ENCODE results near the gene TVP23A.
"Not testable (repeated sequence)": the region's sequence is repeated elsewhere in the genome, so short reads cannot be mapped to it uniquely, and the experiment has no call there.

TVP23A gene

DNA sequence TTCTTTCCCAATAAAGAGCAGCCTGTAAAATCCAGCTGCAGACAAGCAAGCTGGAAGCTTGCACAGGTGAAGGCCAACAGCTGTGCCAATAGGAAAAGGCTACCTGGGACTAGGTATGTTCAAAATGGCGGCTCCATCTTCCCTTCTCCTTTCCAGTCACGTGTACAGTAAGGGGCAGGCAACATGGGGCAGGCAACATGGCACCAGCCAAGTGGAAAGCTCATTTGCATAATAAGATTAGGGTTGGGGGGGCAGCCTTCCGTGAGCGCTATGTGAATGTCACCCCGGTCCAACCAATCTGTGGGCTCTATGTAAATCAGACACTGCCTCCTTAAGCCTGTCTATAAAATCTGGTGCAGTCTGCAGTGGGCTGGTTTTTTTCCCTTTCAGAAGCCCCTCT is 31.3 kb downstream of the TVP23A start:
- no peaks in the 10 kb centered on the region for H3K36me3 ChIP-seq (replicated peaks; ENCODE audit: insufficient read depth, low read length)
- H3F3A ChIP-seq (ENCODE audit: insufficient read depth, low read length) = no peaks in the 10 kb centered on the region
- TF ChIP-seq EZH2phosphoT487 (IDR thresholded peaks at IDR 0.05; ENCODE audit: low read length) (no peak), EZH2 (optimal IDR thresholded peaks at IDR 0.05; ENCODE audit: low read depth, low read length) (no peak)
- TF ChIP-seq, protein P1, sequence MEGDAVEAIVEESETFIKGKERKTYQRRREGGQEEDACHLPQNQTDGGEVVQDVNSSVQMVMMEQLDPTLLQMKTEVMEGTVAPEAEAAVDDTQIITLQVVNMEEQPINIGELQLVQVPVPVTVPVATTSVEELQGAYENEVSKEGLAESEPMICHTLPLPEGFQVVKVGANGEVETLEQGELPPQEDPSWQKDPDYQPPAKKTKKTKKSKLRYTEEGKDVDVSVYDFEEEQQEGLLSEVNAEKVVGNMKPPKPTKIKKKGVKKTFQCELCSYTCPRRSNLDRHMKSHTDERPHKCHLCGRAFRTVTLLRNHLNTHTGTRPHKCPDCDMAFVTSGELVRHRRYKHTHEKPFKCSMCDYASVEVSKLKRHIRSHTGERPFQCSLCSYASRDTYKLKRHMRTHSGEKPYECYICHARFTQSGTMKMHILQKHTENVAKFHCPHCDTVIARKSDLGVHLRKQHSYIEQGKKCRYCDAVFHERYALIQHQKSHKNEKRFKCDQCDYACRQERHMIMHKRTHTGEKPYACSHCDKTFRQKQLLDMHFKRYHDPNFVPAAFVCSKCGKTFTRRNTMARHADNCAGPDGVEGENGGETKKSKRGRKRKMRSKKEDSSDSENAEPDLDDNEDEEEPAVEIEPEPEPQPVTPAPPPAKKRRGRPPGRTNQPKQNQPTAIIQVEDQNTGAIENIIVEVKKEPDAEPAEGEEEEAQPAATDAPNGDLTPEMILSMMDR (IDR thresholded peaks at IDR 0.05; ENCODE audit: low read length) = no peak
- H3K9me2 ChIP-seq (replicated peaks; ENCODE audit: insufficient read depth, low read length) = no peaks in the 10 kb centered on the region
- no peak overlapping the region for H2AFZ ChIP-seq (ENCODE audit: low read length)
- H3K4me1 ChIP-seq (ENCODE audit: low read length) = no peaks in the 10 kb centered on the region
- H3K27ac ChIP-seq (ENCODE audit: low read length) = no peak overlapping the region
- no peaks in the 10 kb centered on the region for H3K27me3 ChIP-seq (replicated peaks; ENCODE audit: insufficient read depth, low read length)
- no peaks in the 10 kb centered on the region for H3K9me3 ChIP-seq (replicated peaks; ENCODE audit: insufficient read depth, low read length)
- no peak overlapping the region for H3K4me3 ChIP-seq (ENCODE audit: low read length)
- no peak for DNase-seq
- no peaks in the 10 kb centered on the region for H4K20me1 ChIP-seq (ENCODE audit: insufficient read depth, low read length)
- H3K9ac ChIP-seq (ENCODE audit: low read length) = no peak overlapping the region
- no peaks in the 10 kb centered on the region for H3K79me2 ChIP-seq (ENCODE audit: low read length)
- H3K4me2 ChIP-seq (ENCODE audit: low read depth, low read length) = no peak overlapping the region

DNA sequence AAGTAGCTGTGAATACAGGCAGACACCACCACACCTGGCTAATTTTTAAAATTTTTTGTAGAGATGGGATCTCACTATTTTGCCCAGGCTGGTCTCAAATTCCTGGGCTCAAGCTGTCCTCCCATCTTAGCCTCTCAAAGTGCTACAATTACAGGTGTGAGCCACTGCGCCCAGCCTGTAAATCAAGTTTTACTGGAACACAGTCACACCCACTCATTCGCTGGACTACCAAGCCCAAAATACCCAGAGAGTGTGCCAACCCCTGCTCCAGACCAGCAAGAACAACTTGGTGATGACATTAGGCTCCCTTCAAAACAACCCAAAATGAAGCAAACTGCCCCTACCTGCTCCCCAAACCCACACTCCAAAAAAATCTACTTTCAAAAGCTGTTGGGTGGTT is 36.0 kb downstream of the TVP23A start:
- Histone ChIP-seq H3K9ac (ENCODE audit: low read length) (no peak overlapping the region), H3K27me3 (replicated peaks; ENCODE audit: insufficient read depth, low read length) (peaks cover 16% of the 10 kb centered on the region), H3K4me3 (ENCODE audit: low read length) (no peak overlapping the region), H3K79me2 (ENCODE audit: low read length) (no peaks in the 10 kb centered on the region), H3K9me3 (replicated peaks; ENCODE audit: insufficient read depth, low read length) (no peaks in the 10 kb centered on the region), H3K4me2 (ENCODE audit: low read depth, low read length) (no peak overlapping the region), H3F3A (ENCODE audit: insufficient read depth, low read length) (no peaks in the 10 kb centered on the region), H4K20me1 (ENCODE audit: insufficient read depth, low read length) (no peaks in the 10 kb centered on the region), H3K9me2 (replicated peaks; ENCODE audit: insufficient read depth, low read length) (no peaks in the 10 kb centered on the region), H3K27ac (ENCODE audit: low read length) (no peak overlapping the region), H2AFZ (ENCODE audit: low read length) (no peak overlapping the region), H3K36me3 (replicated peaks; ENCODE audit: insufficient read depth, low read length) (no peaks in the 10 kb centered on the region), H3K4me1 (ENCODE audit: low read length) (no peaks in the 10 kb centered on the region)
- TF ChIP-seq, protein P1 (IDR thresholded peaks at IDR 0.05; ENCODE audit: low read length) = no peak
- TF ChIP-seq EZH2phosphoT487 (IDR thresholded peaks at IDR 0.05; ENCODE audit: low read length) (no peak), EZH2 (optimal IDR thresholded peaks at IDR 0.05; ENCODE audit: low read depth, low read length) (no peak)
- no peak for DNase-seq

DNA sequence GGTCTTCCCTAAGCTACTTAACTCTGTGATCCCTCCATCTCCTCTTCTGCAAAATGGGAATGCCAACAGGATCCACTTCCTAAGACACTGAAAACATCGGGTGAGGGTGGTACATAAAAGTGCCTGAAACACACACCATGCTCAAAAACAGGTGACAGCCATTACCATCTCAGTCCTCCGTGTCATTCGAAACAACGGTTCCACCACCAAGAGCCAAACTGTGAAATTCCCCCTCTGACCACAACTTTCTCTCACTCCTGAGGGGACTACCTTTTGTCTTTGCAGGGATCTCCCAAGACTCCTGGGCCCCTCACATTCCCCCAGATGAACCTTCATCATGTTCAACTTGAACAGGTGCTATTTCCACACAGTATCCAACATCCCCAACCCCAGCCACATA is 38.0 kb downstream of the TVP23A start:
- Histone ChIP-seq H3K9ac (ENCODE audit: low read length) (no peak overlapping the region), H3F3A (ENCODE audit: insufficient read depth, low read length) (peaks cover 7% of the 10 kb centered on the region; the same call in 1 of the 2 replicates), H3K9me2 (replicated peaks; ENCODE audit: insufficient read depth, low read length) (no peaks in the 10 kb centered on the region), H3K4me2 (ENCODE audit: low read depth, low read length) (no peak overlapping the region), H3K79me2 (ENCODE audit: low read length) (no peaks in the 10 kb centered on the region), H3K36me3 (replicated peaks; ENCODE audit: insufficient read depth, low read length) (no peaks in the 10 kb centered on the region), H3K9me3 (replicated peaks; ENCODE audit: insufficient read depth, low read length) (no peaks in the 10 kb centered on the region), H4K20me1 (ENCODE audit: insufficient read depth, low read length) (no peaks in the 10 kb centered on the region), H2AFZ (ENCODE audit: low read length) (no peak overlapping the region), H3K4me3 (ENCODE audit: low read length) (no peak overlapping the region), H3K4me1 (ENCODE audit: low read length) (peaks cover 10% of the 10 kb centered on the region), H3K27ac (ENCODE audit: low read length) (no peak overlapping the region), H3K27me3 (replicated peaks; ENCODE audit: insufficient read depth, low read length) (peaks cover 25% of the 10 kb centered on the region)
- TF ChIP-seq EZH2 (optimal IDR thresholded peaks at IDR 0.05; ENCODE audit: low read depth, low read length) (no peak), EZH2phosphoT487 (IDR thresholded peaks at IDR 0.05; ENCODE audit: low read length) (no peak)
- no peak for DNase-seq

DNA sequence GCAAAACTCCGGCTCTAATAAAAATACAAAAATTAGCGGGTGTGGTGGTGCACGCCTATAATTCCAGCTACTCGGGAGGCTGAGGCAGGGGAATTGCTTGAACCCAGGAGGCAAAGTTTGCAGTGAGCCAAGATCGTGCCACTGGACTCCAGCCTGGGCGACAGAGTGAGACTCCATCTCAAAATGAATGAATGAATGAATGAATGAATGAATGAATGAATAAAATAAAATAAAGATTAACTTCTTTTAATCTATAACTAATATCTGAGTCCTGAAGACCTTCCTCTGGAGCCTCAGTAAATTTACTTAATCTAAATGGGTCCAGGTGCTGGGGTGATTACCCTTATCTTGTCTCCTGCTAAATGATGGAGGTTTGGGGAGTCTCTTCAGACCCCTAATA is 38.7 kb downstream of the TVP23A start:
- H3K36me3 ChIP-seq (replicated peaks; ENCODE audit: insufficient read depth, low read length); H3K9me3 ChIP-seq (replicated peaks; ENCODE audit: insufficient read depth, low read length); H3K4me3 ChIP-seq (ENCODE audit: low read length); DNase-seq; H3K4me2 ChIP-seq (ENCODE audit: low read depth, low read length); H3F3A ChIP-seq (ENCODE audit: insufficient read depth, low read length); H3K9me2 ChIP-seq (replicated peaks; ENCODE audit: insufficient read depth, low read length); H4K20me1 ChIP-seq (ENCODE audit: insufficient read depth, low read length); H3K79me2 ChIP-seq (ENCODE audit: low read length); H3K27ac ChIP-seq (ENCODE audit: low read length); H3K9ac ChIP-seq (ENCODE audit: low read length); H2AFZ ChIP-seq (ENCODE audit: low read length): not testable (repeated sequence)
- Histone ChIP-seq H3K27me3 (replicated peaks; ENCODE audit: insufficient read depth, low read length) (peaks cover 25% of the 10 kb centered on the region), H3K4me1 (ENCODE audit: low read length) (peaks cover 10% of the 10 kb centered on the region)
